ENCODE measurements around the gene PTCH2.

The PTCH2 gene

DNA sequence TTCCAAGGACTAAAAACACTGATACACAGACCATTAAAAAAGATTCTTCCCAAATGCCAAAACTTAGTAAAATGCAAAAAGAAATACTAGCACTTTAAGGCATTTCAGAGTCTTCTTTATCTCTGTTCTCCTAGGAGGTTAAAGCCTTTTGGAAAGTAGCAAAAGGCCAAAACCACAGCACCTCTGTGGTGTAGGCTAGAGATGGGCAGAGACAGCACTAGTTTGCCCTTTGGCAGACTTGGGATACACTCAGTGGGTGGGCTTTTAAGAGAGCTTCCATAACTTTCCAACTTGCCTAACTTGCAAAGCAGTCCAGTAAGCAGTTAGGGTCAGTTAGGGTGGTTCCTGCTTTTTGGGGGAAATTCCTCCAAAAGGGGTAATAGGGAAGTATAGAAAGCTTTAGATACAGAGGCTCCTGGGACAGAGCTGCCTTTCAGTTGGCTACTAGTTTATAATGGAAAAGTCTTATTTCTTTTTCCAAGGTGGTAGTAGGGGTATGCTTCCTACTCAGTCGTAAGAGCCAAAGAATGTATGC lies 17.9 kb upstream of the PTCH2 start:
- Histone ChIP-seq H3K9me3 (ENCODE audit: control insufficient read depth in 2 of 2, low read length in 2 of 2) (no peaks in the 10 kb centered on the region), H3K4me3 (ENCODE audit: low read length in 2 of 2) (no peak overlapping the region), H3K36me3 (ENCODE audit: control insufficient read depth in 2 of 2, insufficient read depth in 2 of 2, low read length in 2 of 2) (no peaks in the 10 kb centered on the region), H3K9ac (ENCODE audit: low read length in 2 of 2) (no peak overlapping the region), H3K27ac (ENCODE audit: low read length) (no peak overlapping the region), H3K4me1 (ENCODE audit: control insufficient read depth, insufficient read depth, low read length) (no peaks in the 10 kb centered on the region), H3K27me3 (ENCODE audit: control insufficient read depth in 1 of 2, insufficient read depth in 2 of 2, low read length in 2 of 2) (no peaks in the 10 kb centered on the region)

DNA sequence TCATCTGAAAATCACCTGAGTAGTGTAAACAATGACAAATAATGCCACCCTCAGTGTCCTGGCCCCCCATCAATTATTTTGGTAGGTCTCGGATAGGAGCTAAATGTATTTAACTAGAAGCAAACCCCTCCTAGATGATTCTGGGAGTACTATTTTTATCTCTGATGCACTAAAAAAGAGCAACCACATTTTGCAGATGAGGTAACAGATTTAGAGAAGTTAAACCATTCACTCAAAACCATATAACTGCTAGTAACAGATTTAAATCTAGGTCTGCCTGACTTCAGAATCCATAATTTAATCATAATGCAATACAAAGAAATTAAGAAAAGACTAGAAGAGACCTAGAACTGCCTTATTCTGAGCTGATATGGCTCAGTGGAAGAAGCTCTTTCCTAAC lies 17.3 kb upstream of the PTCH2 start:
- H3K27me3 ChIP-seq (ENCODE audit: control insufficient read depth in 1 of 2, insufficient read depth in 2 of 2, low read length in 2 of 2), result no peaks in the 10 kb centered on the region
- H3K36me3 ChIP-seq (ENCODE audit: control insufficient read depth in 2 of 2, insufficient read depth in 2 of 2, low read length in 2 of 2), result no peaks in the 10 kb centered on the region
- no peak overlapping the region for H3K27ac ChIP-seq (ENCODE audit: low read length)
- no peaks in the 10 kb centered on the region for H3K4me1 ChIP-seq (ENCODE audit: control insufficient read depth, insufficient read depth, low read length)
- H3K4me3 ChIP-seq (ENCODE audit: low read length in 2 of 2), result no peak overlapping the region
- H3K9me3 ChIP-seq (ENCODE audit: control insufficient read depth in 2 of 2, low read length in 2 of 2), result no peaks in the 10 kb centered on the region
- H3K9ac ChIP-seq (ENCODE audit: low read length in 2 of 2), result no peak overlapping the region

DNA sequence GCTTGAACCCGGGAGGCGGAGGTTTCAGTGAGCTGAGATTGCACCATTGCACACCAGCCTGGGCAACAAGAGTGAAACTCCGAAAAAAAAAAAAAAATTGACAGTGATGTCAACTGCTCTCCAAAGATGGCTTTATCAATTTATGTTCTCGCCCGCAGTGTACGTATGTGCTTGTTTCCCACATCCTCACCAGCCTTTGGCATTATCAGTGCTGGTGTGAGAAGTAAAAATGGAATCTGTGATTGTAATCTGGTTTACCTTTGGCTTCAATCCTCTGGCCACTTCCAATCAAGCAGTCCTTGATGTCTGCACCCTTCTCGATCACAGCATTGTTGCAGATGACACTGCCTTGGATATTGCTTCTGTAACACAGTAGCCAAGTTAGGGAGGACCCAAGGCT lies 14.4 kb upstream of the PTCH2 start:
- Histone ChIP-seq H3K9ac (ENCODE audit: low read length in 2 of 2) (no peak overlapping the region), H3K4me3 (ENCODE audit: low read length in 2 of 2) (no peak overlapping the region), H3K9me3 (ENCODE audit: control insufficient read depth in 2 of 2, low read length in 2 of 2) (no peaks in the 10 kb centered on the region), H3K27ac (ENCODE audit: low read length) (no peak overlapping the region), H3K36me3 (ENCODE audit: control insufficient read depth in 2 of 2, insufficient read depth in 2 of 2, low read length in 2 of 2) (peaks cover 0 to 4% of the 10 kb centered on the region in 2 donors), H3K4me1 (ENCODE audit: control insufficient read depth, insufficient read depth, low read length) (no peaks in the 10 kb centered on the region), H3K27me3 (ENCODE audit: control insufficient read depth in 1 of 2, insufficient read depth in 2 of 2, low read length in 2 of 2) (no peaks in the 10 kb centered on the region)

DNA sequence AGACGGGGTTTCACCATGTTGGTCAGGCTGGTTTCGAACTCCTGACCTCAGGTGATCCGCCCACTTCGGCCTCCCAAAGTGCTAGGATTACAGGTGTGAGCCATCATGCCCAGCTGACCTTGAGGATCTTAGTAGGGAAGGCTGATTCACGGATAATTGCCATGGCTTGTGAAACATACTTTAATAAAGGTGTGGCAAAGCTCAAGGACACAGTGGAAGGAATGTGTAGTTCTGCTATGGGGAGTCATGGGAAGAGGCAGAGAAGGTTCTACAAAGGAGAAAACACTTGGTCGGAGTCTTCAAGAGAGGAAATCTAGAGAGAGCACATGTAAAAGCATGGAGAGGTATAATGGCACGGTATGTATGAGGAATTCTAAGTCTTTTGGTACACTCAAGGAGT lies 12.7 kb upstream of the PTCH2 start:
- Histone ChIP-seq H3K27ac (ENCODE audit: low read length) (no peak overlapping the region), H3K9me3 (ENCODE audit: control insufficient read depth in 2 of 2, low read length in 2 of 2) (no peaks in the 10 kb centered on the region), H3K27me3 (ENCODE audit: control insufficient read depth in 1 of 2, insufficient read depth in 2 of 2, low read length in 2 of 2) (no peaks in the 10 kb centered on the region), H3K4me1 (ENCODE audit: control insufficient read depth, insufficient read depth, low read length) (no peaks in the 10 kb centered on the region), H3K4me3 (ENCODE audit: low read length in 2 of 2) (no peak overlapping the region), H3K36me3 (ENCODE audit: control insufficient read depth in 2 of 2, insufficient read depth in 2 of 2, low read length in 2 of 2) (peaks cover 0 to 4% of the 10 kb centered on the region in 2 donors), H3K9ac (ENCODE audit: low read length in 2 of 2) (no peak overlapping the region)

DNA sequence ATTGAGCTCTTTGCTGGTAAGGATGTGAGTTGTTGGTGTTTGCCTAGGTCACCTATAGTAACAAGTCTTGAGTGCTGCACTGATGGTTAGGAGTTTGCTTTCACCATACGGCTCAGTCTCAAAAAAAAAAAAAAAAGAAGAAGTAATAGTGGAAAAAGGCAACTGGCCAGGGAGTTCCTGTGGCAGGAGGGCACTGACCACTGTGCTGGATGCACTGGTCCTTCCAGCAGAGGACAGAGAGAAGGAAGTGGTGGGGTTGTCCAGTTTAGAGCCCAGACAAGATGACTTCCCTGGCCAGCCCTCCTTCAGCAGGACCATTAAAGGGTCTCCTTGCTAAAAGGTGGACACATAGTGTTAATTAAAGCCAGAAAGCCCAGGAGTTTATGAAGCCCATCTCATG lies 11.9 kb upstream of the PTCH2 start:
- Histone ChIP-seq H3K9me3 (ENCODE audit: control insufficient read depth in 2 of 2, low read length in 2 of 2) (no peaks in the 10 kb centered on the region), H3K4me3 (ENCODE audit: low read length in 2 of 2) (no peak overlapping the region), H3K9ac (ENCODE audit: low read length in 2 of 2) (no peak overlapping the region), H3K27ac (ENCODE audit: low read length) (no peak overlapping the region), H3K4me1 (ENCODE audit: control insufficient read depth, insufficient read depth, low read length) (no peaks in the 10 kb centered on the region), H3K27me3 (ENCODE audit: control insufficient read depth in 1 of 2, insufficient read depth in 2 of 2, low read length in 2 of 2) (no peaks in the 10 kb centered on the region), H3K36me3 (ENCODE audit: control insufficient read depth in 2 of 2, insufficient read depth in 2 of 2, low read length in 2 of 2) (peaks cover 0 to 6% of the 10 kb centered on the region in 2 donors)

DNA sequence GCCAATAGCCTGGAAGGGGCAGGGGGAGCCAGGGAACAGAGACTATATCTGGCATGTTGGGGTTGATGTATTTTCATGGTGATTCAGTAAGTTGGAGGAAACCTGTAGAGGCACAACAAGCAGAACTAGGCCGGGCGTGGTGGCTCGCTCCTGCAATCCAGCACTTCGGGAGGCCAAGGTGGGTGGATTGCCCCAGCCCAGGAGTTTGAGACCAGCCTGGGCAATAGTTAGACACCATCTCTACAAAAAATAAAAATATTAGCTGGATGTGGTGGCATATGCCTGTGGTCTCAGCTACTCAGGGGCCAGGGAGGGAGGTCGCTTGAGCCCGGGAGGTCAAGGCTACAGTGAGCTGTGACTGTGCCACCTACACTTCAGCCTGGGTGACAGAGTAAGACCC lies 10.1 kb upstream of the PTCH2 start:
- peaks cover 2% of the 10 kb centered on the region for H3K4me1 ChIP-seq (ENCODE audit: control insufficient read depth, insufficient read depth, low read length)
- no peak overlapping the region for H3K4me3 ChIP-seq (ENCODE audit: low read length in 2 of 2)
- H3K9me3 ChIP-seq (ENCODE audit: control insufficient read depth in 2 of 2, low read length in 2 of 2), result no peaks in the 10 kb centered on the region
- no peak overlapping the region for H3K27ac ChIP-seq (ENCODE audit: low read length)
- peaks cover 0 to 8% of the 10 kb centered on the region in 2 donors for H3K36me3 ChIP-seq (ENCODE audit: control insufficient read depth in 2 of 2, insufficient read depth in 2 of 2, low read length in 2 of 2)
- no peaks in the 10 kb centered on the region for H3K27me3 ChIP-seq (ENCODE audit: control insufficient read depth in 1 of 2, insufficient read depth in 2 of 2, low read length in 2 of 2)
- H3K9ac ChIP-seq (ENCODE audit: low read length in 2 of 2), result no peak overlapping the region

DNA sequence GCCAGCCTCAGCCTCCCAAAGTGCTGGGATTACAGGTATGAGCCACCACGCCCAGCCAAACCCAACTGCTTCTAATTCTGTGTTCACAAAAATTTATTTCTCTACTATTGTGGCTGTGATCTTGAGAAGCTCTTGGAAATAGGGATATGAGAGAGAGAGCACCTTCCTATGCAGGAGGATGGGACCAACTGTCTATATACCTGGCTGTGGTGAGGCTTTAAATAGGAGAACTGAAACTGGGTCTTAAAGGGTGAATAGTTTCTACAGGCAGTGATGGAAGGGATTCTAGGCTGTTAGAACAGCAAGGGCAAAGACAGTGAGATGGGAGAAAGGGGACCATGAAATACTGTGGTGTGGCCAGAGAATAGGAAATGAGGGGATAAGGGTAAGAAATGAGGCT lies 8.3 kb upstream of the PTCH2 start:
- Histone ChIP-seq H3K4me3 (ENCODE audit: low read length in 2 of 2) (no peak overlapping the region), H3K27ac (ENCODE audit: low read length) (no peak overlapping the region)

DNA sequence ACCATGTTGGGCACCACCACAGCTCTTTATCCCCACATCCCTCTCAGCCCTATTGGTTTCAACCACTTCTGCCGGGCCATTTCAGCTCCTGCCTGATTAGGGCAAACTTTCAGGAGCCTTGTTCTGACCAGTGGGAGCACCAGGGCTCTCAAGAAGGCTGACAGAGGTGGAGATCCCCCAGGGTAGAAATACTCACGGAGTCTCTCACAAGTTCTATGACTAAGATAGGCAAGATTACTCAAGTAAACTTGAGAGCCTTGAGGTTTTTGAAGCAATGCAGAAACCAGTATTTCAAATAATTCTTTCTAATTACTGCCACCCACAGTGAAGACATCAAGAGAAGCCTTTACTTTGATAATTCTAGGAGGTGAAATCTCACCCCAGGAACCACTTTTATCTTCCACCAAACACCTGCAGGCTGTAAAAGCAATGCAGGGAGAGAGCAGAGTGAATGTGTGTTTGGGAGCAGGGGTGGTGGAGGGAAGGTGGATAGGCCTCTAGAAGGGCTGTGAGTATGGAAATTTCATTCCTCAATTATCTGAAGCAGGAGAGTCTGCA lies 6.6 kb upstream of the PTCH2 start:
- Histone ChIP-seq H3K9ac (ENCODE audit: low read length in 2 of 2) (no peak overlapping the region), H3K4me3 (ENCODE audit: low read length in 2 of 2) (no peak overlapping the region), H3K4me1 (ENCODE audit: control insufficient read depth, insufficient read depth, low read length) (peaks cover 2% of the 10 kb centered on the region), H3K36me3 (ENCODE audit: control insufficient read depth in 2 of 2, insufficient read depth in 2 of 2, low read length in 2 of 2) (peaks cover 0 to 8% of the 10 kb centered on the region in 2 donors), H3K27me3 (ENCODE audit: control insufficient read depth in 1 of 2, insufficient read depth in 2 of 2, low read length in 2 of 2) (no peaks in the 10 kb centered on the region), H3K9me3 (ENCODE audit: control insufficient read depth in 2 of 2, low read length in 2 of 2) (no peaks in the 10 kb centered on the region), H3K27ac (ENCODE audit: low read length) (no peak overlapping the region)

More for the DNA sequence above, 8.3 kb upstream of the PTCH2 start:
- Histone ChIP-seq H3K27me3 (ENCODE audit: control insufficient read depth in 1 of 2, insufficient read depth in 2 of 2, low read length in 2 of 2) (no peaks in the 10 kb centered on the region), H3K4me1 (ENCODE audit: control insufficient read depth, insufficient read depth, low read length) (peaks cover 2% of the 10 kb centered on the region), H3K36me3 (ENCODE audit: control insufficient read depth in 2 of 2, insufficient read depth in 2 of 2, low read length in 2 of 2) (peaks cover 0 to 8% of the 10 kb centered on the region in 2 donors), H3K9me3 (ENCODE audit: control insufficient read depth in 2 of 2, low read length in 2 of 2) (no peaks in the 10 kb centered on the region), H3K9ac (ENCODE audit: low read length in 2 of 2) (no peak overlapping the region)

DNA sequence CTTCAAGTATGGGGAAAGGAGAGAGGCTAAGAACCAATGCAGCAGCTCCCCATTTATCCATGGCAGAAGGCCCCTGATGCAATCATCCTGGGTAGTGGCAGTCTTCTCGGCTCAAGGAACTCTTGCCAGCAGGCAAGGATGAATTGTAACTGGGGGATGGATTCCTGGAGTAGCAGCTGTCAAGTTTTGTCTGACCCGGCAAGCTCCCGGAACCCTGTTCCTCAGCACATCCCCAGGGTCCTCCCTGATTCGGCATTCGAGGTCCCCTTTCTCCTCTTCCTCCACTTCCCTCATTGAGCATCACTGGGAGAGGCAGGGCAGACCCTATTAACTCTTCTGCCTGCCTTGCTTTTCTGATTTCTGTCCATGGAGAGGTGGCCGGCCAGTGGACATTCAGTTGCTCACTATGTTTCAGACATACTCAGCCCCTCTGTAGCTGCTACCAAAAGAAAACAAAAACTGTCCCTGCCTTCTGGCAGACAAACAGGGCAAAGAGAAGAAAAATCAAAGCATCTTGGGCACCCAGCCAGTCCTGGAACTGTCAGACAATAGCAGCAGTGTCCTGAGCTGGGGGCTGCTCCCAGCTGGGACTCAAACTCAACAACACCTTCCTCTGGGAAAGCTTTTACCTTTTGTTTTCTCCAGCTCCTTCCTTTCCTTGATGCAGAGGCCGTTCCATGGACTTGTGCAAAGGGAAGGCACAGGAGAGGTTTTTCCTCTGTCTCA lies 5.6 kb upstream of the PTCH2 start:
- peak overlapping the region; percentile 18 for H3K27ac ChIP-seq (ENCODE audit: low read length)
- H3K9ac ChIP-seq (ENCODE audit: low read length in 2 of 2), result no peak overlapping the region
- H3K9me3 ChIP-seq (ENCODE audit: control insufficient read depth in 2 of 2, low read length in 2 of 2), result no peaks in the 10 kb centered on the region
- peaks cover 0 to 7% of the 10 kb centered on the region in 2 donors for H3K36me3 ChIP-seq (ENCODE audit: control insufficient read depth in 2 of 2, insufficient read depth in 2 of 2, low read length in 2 of 2)
- H3K4me1 ChIP-seq (ENCODE audit: control insufficient read depth, insufficient read depth, low read length), result peaks cover 2% of the 10 kb centered on the region
- no peak overlapping the region for H3K4me3 ChIP-seq (ENCODE audit: low read length in 2 of 2)
- H3K27me3 ChIP-seq (ENCODE audit: control insufficient read depth in 1 of 2, insufficient read depth in 2 of 2, low read length in 2 of 2), result no peaks in the 10 kb centered on the region

DNA sequence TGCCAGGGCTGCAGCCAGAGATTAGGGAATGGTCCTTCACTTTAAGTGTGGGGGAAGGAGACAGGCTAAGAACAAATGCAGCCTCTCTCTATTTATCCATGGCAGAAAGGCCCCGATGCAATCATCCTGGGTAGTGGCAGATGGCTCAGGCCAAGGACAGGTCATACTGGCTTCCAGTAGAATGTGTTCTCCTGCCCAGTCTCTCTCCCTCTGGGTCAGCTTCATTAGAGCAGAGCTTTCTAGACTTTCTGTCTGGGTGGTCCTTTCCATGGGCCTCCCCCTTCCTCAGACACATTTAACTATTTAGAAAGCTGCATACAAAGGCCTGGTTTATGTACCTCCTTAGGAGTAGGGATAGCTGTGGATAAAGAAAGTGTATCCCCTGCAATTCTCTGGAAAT lies 4.8 kb upstream of the PTCH2 start:
- no peaks in the 10 kb centered on the region for H3K27me3 ChIP-seq (ENCODE audit: control insufficient read depth in 1 of 2, insufficient read depth in 2 of 2, low read length in 2 of 2)
- H3K9ac ChIP-seq (ENCODE audit: low read length in 2 of 2), result no peak overlapping the region
- H3K9me3 ChIP-seq (ENCODE audit: control insufficient read depth in 2 of 2, low read length in 2 of 2), result no peaks in the 10 kb centered on the region
- no peak overlapping the region for H3K4me3 ChIP-seq (ENCODE audit: low read length in 2 of 2)
- peaks cover 7% of the 10 kb centered on the region for H3K4me1 ChIP-seq (ENCODE audit: control insufficient read depth, insufficient read depth, low read length)
- H3K27ac ChIP-seq (ENCODE audit: low read length), result peak overlapping the region; percentile 18
- peaks cover 0 to 5% of the 10 kb centered on the region in 2 donors for H3K36me3 ChIP-seq (ENCODE audit: control insufficient read depth in 2 of 2, insufficient read depth in 2 of 2, low read length in 2 of 2)

DNA sequence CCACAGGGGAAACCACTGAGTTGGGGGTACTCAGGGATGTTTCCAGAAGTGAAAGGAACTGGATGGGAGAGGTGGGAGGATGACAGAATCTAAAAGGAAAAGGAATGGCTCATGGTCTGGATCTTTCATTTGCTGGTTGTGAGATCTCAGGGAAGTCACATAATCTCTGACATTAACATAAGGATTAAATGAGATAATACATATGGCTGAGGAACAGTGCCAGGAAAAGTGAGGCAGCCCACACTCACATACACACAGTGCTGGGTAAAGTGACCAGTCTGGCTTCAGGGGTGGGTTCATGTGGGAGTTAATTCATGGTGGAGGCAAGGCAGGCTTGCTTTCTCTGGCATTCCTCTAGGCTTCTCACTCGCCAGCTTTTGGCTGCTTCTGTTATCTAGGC lies 3.9 kb upstream of the PTCH2 start:
- Histone ChIP-seq H3K27me3 (ENCODE audit: control insufficient read depth in 1 of 2, insufficient read depth in 2 of 2, low read length in 2 of 2) (no peaks in the 10 kb centered on the region), H3K4me3 (ENCODE audit: low read length in 2 of 2) (no peak overlapping the region), H3K4me1 (ENCODE audit: control insufficient read depth, insufficient read depth, low read length) (peaks cover 12% of the 10 kb centered on the region), H3K27ac (ENCODE audit: low read length) (no peak overlapping the region), H3K36me3 (ENCODE audit: control insufficient read depth in 2 of 2, insufficient read depth in 2 of 2, low read length in 2 of 2) (peaks cover 0 to 5% of the 10 kb centered on the region in 2 donors), H3K9ac (ENCODE audit: low read length in 2 of 2) (no peak overlapping the region), H3K9me3 (ENCODE audit: control insufficient read depth in 2 of 2, low read length in 2 of 2) (no peaks in the 10 kb centered on the region)
